ENCODE results near the gene ASAP3.
"Not testable (repeated sequence)": the region's sequence is repeated elsewhere in the genome, so short reads cannot be mapped to it uniquely, and the experiment has no call there.

DNA sequence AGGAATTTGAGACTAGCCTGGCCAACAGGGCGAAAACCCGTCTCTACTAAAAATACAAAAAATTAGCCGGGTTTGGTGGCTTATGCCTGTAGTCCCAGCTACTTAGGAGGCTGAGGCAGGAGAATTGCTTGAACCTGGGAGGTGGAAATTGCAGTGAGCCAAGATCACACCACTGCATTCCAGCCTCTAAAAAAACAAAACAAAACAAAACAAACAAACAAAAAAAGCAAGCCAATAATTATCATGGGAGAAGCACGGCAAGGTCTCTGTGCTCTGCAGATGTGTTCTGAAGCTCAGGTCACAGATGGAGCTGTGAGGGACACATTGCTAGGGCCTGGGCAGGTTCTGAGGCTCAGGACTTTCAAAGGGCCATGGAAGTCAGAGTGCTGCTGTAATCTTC lies 103.7 kb downstream of the ASAP3 start:
- TF ChIP-seq, protein P1, sequence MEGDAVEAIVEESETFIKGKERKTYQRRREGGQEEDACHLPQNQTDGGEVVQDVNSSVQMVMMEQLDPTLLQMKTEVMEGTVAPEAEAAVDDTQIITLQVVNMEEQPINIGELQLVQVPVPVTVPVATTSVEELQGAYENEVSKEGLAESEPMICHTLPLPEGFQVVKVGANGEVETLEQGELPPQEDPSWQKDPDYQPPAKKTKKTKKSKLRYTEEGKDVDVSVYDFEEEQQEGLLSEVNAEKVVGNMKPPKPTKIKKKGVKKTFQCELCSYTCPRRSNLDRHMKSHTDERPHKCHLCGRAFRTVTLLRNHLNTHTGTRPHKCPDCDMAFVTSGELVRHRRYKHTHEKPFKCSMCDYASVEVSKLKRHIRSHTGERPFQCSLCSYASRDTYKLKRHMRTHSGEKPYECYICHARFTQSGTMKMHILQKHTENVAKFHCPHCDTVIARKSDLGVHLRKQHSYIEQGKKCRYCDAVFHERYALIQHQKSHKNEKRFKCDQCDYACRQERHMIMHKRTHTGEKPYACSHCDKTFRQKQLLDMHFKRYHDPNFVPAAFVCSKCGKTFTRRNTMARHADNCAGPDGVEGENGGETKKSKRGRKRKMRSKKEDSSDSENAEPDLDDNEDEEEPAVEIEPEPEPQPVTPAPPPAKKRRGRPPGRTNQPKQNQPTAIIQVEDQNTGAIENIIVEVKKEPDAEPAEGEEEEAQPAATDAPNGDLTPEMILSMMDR (tag by site-specific recombination; IDR thresholded peaks at IDR 0.05), result not testable (repeated sequence)
- not testable (repeated sequence) for TF ChIP-seq ZNF274 (IDR thresholded peaks at IDR 0.05; ENCODE audit: low read length); ZNF274 (tag by site-specific recombination; IDR thresholded peaks at IDR 0.05; ENCODE audit: borderline replicate concordance)
